AG04449 (cell line): ENCODE data around the gene TKTL1.

Experiments used
- CTCF ChIA-PET: fragments of 350-600 bp; formaldehyde crosslinking; extraction: SDS; loops from one replicate; lab custom pipeline; 2021; ENCODE audit warnings: antibody characterized with exemption; lab: Yijun Ruan, JAX
- POLR2A ChIA-PET: fragments of 400-600, 350-600 bp; formaldehyde crosslinking; extraction: SDS; loops from one replicate; lab custom pipeline; 2020; ENCODE audit warnings: antibody characterized with exemption, inconsistent platforms; lab: Yijun Ruan, JAX
- DNase-seq: peaks from one replicate; pipeline ENCODE4 v3.0.0-alpha.2; 2010; ENCODE audit warnings: low read depth, low spot score
- H3K4me3 ChIP-seq: 2 replicates; pipeline ENCODE4 v1.5.1; 2011; ENCODE audit warnings: low read depth, mild to moderate bottlenecking, control low read depth, low read length
- TF ChIP-seq, protein P1 (sequence below): IDR thresholded peaks from one replicate; pipeline ENCODE4 v1.5.1; 2011; ENCODE audit warnings: mild to moderate bottlenecking, moderate library complexity, low read length, control low read depth, inconsistent platforms; ENCODE audit not compliant: insufficient read depth; ENCODE audit errors: missing control alignments

Gene TKTL1

GRCh38 chrX:154359362-154360154 lies 64.0 kb downstream of the TKTL1 start:
- POLR2A ChIA-PET: interaction anchor here (0.9 kb wide), 1 partner anchor 10 kb away, joined by 3 read pairs; no protein-coding TSS in a partner anchor
- CTCF ChIA-PET: no interaction called here

DNA sequence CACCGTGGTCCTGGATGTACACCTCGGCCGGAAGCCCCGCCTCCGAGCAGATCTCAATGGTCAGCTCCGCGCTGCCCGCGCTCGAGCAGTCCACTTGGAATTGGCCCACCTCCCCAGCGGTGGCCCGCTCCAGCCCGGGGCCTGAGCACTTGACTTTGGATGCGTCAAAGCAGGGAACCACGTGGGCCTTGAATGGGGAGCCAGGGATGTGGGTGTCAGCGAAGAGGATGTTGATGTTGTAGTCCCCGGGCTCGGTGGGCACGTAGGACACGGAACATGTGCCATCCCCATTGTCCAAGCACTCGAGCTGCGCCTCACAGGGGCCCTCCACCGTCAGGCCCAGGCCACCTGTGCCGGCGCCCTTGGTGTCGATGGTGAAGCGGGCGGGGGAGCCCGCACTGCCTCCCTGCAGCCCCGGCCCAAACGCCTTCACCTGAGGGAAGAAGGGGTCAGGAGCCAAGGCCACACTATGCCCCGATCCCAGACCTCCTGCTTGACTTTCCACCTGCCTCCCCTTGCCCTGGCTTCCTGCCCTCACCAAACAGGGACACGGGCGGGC lies 64.6 kb downstream of the TKTL1 start:
- CTCF ChIA-PET: no interaction called here
- no peak for DNase-seq
- POLR2A ChIA-PET: interaction anchor here (0.9 kb wide), 1 partner anchor 11 kb away, joined by 3 read pairs; no protein-coding TSS in a partner anchor
- TF ChIP-seq, protein P1, sequence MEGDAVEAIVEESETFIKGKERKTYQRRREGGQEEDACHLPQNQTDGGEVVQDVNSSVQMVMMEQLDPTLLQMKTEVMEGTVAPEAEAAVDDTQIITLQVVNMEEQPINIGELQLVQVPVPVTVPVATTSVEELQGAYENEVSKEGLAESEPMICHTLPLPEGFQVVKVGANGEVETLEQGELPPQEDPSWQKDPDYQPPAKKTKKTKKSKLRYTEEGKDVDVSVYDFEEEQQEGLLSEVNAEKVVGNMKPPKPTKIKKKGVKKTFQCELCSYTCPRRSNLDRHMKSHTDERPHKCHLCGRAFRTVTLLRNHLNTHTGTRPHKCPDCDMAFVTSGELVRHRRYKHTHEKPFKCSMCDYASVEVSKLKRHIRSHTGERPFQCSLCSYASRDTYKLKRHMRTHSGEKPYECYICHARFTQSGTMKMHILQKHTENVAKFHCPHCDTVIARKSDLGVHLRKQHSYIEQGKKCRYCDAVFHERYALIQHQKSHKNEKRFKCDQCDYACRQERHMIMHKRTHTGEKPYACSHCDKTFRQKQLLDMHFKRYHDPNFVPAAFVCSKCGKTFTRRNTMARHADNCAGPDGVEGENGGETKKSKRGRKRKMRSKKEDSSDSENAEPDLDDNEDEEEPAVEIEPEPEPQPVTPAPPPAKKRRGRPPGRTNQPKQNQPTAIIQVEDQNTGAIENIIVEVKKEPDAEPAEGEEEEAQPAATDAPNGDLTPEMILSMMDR: no peak
- no peak overlapping the region for H3K4me3 ChIP-seq

More at GRCh38 chrX:154359362-154360154, 64.0 kb downstream of the TKTL1 start:
- H3K4me3 ChIP-seq: no peak overlapping the region
- DNase-seq: no peak
- TF ChIP-seq, protein P1: no peak

DNA sequence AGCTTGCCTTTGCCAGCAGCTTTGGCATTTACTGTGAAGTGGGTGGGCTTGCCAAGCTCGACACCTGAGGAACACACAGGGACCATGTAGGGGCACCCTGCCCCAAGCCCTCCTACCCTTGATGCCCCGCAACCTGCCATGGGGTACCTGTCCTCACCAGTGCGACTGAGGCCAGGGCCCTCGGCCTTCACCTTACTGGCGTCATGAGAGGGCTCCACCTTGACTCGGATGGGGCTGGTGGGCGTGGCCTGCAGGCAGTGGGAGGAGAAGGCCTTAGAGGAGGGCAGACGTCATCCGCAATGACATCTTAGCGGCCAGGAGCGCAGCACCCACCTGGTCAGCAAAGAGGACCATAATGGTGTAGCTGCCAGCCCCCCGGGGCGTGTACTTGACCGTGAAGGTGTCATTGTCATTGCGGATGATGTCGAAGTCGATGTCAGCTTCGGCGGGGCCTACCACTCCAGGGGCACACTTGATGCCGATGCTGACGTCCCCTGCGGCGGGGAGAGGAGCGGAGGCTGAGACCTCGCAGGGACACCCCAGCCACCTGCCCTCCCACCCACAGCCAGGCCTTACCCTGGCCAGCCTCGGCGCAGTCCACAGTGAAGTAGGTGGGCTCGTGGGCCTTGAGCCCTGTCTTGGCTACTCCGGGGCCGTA lies 66.6 kb downstream of the TKTL1 start:
- DNase-seq: no peak
- H3K4me3 ChIP-seq: no peak overlapping the region
- TF ChIP-seq, protein P1: no peak
- ChIA-PET CTCF (interaction anchor here (2.7 kb wide), 1 partner anchor 11 kb away, joined by 9 read pairs; no protein-coding TSS in a partner anchor), POLR2A (no interaction called here)

DNA sequence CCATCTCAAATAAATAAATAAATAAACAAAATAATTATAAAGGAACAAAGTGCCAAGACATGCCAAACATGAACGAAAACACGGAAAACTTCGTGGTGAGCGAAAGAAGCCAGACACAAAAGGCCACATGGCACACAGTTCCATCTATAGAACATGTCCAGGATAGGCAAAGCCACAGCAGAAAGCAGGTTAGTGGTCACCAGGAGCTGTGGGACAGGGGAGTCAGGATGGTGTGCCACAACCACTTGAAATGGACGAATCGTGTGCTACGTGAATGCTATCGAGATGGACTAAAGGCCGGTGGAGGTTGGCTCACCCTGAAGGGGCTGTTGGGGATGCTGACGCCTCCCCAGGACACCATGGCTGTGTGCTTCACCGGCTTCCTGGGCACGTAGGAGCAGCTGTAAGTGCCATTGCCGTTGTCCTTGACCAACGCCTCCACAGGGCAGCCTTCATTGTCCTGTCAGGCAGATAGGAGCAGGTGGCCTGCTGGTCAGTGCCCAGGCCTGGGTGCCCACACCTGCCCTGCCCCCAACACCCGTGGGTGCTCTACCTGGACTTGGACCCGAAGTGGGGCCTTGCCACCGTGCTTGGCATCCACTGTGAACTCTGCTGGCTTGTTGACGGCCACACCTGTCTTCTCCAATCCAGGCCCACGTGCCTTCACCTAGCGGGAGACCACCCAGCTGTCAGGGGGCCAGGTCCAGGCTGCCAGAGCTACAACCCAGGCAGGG lies 68.3 kb downstream of the TKTL1 start:
- ChIA-PET CTCF (no interaction called here), POLR2A (no interaction called here)
- DNase-seq: no peak
- TF ChIP-seq, protein P1: no peak
- H3K4me3 ChIP-seq: no peak overlapping the region

DNA sequence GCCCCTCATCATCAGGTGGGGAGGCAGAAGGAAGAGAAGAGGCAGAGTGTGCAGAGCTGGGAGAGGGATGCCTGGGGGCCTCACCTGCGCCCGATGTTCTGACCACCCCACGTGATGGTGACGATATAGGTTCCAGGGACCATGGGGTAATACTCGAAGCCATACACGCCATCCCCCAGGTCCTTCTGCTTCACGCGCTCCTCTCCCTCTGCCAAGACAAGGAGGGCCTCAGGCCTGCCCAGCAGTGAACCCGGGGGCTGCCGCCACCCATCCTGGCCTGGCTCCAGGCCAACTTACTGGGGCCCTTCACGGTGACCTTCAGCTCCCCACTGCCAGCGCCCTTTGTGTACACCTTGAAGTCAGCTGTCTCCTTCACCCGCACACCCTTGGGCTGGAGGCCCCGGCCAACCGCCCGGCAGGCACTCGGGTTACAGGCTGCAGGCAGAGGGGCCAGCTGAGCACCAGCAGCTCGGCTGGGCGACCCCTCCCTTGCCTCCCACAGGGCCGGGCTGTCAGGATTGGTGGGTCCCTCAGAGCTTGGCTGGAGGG lies 69.5 kb downstream of the TKTL1 start:
- ChIA-PET CTCF (no interaction called here), POLR2A (interaction anchor here (1.1 to 2.9 kb wide), 2 partner anchors 8 to 11 kb away, joined by 3 to 16 read pairs; no protein-coding TSS in a partner anchor)
- DNase-seq: no peak

More for the DNA sequence above, 69.5 kb downstream of the TKTL1 start:
- TF ChIP-seq, protein P1: no peak
- H3K4me3 ChIP-seq: no peak overlapping the region
